SK-N-SH (cell line): ENCODE results near the gene EFHD2. TPM values are rescaled to one million over a fixed set of nuclear protein-coding genes. Genes with fewer than 3 reads are reported as not detected.

Experiments used
- CTCF ChIA-PET: fragments of 300-600, 350-600 bp; formaldehyde crosslinking; extraction: SDS; loops from one replicate; lab custom pipeline; 2021; lab: Yijun Ruan, JAX
- POLR2A ChIA-PET: fragments of 350-600 bp; sonication (Branson Sonifier 250); formaldehyde crosslinking; extraction: SDS; loops from one replicate; lab custom pipeline; 2020; ENCODE audit warnings: antibody characterized with exemption, inconsistent platforms; lab: Yijun Ruan, JAX
- DNase-seq: peaks from one replicate; pipeline ENCODE4 v3.0.0; 2012
- H2AFZ ChIP-seq: fragments of 200-600 bp; sonication (generic); 2 replicates; pipeline ENCODE4 v1.8.1; 2016; ENCODE audit warnings: antibody characterized with exemption, mild to moderate bottlenecking, low read depth
- H3F3A ChIP-seq: fragments of 200-600 bp; sonication (generic); replicated peaks from 2 replicates; pipeline ENCODE3; 2016; ENCODE audit warnings: antibody characterized with exemption, mild to moderate bottlenecking; ENCODE audit not compliant: insufficient read depth
- H3K27ac ChIP-seq, 2 experiments: fragments of 200-500 bp in 1 of 2; fragments of 200-600 bp in 1 of 2; sonication (Bioruptor generic) in 1 of 2; sonication (generic), shearing (Covaris generic) in 1 of 2; 2 replicates each; pipeline versions ENCODE4 v1.5.1 to v1.6.1; 2014 to 2016; ENCODE audit warnings: low read depth in 2 of 2, inconsistent platforms in 1 of 2, low read length in 1 of 2, mild to moderate bottlenecking in 1 of 2, mixed read lengths in 1 of 2
- H3K27me3 ChIP-seq: fragments of 200-600 bp; sonication (generic), shearing (Covaris generic); 2 replicates; pipeline ENCODE4 v1.6.1; 2016; ENCODE audit warnings: mixed run types; ENCODE audit not compliant: insufficient read depth
- H3K36me3 ChIP-seq, 2 experiments: fragments of 200-500 bp in 1 of 2; fragments of 200-600 bp in 1 of 2; sonication (Bioruptor generic) in 1 of 2; sonication (generic) in 1 of 2; replicated peaks in 1 of 2; 2 replicates each; pipeline versions ENCODE3 to v1.5.1; 2014 to 2016; ENCODE audit warnings: low read length in 1 of 2, mild to moderate bottlenecking in 1 of 2; ENCODE audit not compliant: insufficient read depth in 2 of 2, control insufficient read depth in 1 of 2
- H3K4me1 ChIP-seq, 2 experiments: fragments of 200-500 bp in 1 of 2; fragments of 200-600 bp in 1 of 2; sonication (Bioruptor generic) in 1 of 2; sonication (generic), shearing (Covaris generic) in 1 of 2; 2 replicates each; pipeline versions ENCODE4 v1.5.1 to v1.6.1; 2014 to 2016; ENCODE audit warnings: low read depth in 1 of 2, low read length in 1 of 2, mixed run types in 1 of 2; ENCODE audit not compliant: insufficient read depth in 2 of 2, control insufficient read depth in 1 of 2
- H3K4me2 ChIP-seq: fragments of 200-600 bp; sonication (generic), shearing (Covaris generic); 2 replicates; pipeline ENCODE4 v1.6.1; 2017; ENCODE audit warnings: mixed run types
- H3K4me3 ChIP-seq, 2 experiments: fragments of 200-500 bp in 1 of 2; fragments of 200-600 bp in 1 of 2; sonication (Bioruptor generic) in 1 of 2; sonication (generic), shearing (Covaris generic) in 1 of 2; 2 replicates each; pipeline versions ENCODE4 v1.5.1 to v1.8.1; 2014 to 2016; ENCODE audit warnings: low read depth in 2 of 2, inconsistent platforms in 1 of 2, low read length in 1 of 2, mild to moderate bottlenecking in 1 of 2, mixed read lengths in 1 of 2, moderate library complexity in 1 of 2
- H3K79me2 ChIP-seq: fragments of 200-600 bp; sonication (generic); 2 replicates; pipeline ENCODE4 v1.8.1; 2017; ENCODE audit warnings: mild to moderate bottlenecking; ENCODE audit not compliant: insufficient read depth
- H3K9ac ChIP-seq: fragments of 200-600 bp; sonication (generic); 2 replicates; pipeline ENCODE4 v1.6.1; 2017; ENCODE audit warnings: mixed run types
- H3K9me2 ChIP-seq: fragments of 200-600 bp; sonication (generic); 2 replicates; pipeline ENCODE4 v1.6.1; 2017; ENCODE audit warnings: mixed run types
- H3K9me3 ChIP-seq: fragments of 200-600 bp; sonication (generic); 2 replicates; pipeline ENCODE4 v1.6.1; 2017; ENCODE audit warnings: mixed run types, mild to moderate bottlenecking, moderate library complexity
- H4K20me1 ChIP-seq: fragments of 200-600 bp; sonication (generic); 2 replicates; pipeline ENCODE4 v1.6.1; 2017; ENCODE audit warnings: mild to moderate bottlenecking, mixed run types; ENCODE audit not compliant: insufficient read depth
- EZH2phosphoT487 ChIP-seq: fragments of 200-600 bp; sonication (generic); IDR thresholded peaks from 2 replicates; pipeline ENCODE4 v1.6.1; 2017; ENCODE audit warnings: low read depth, mixed run types, mild to moderate bottlenecking, antibody characterized with exemption, moderate library complexity, borderline replicate concordance
- FOXJ3 ChIP-seq: sonication (generic); formaldehyde crosslinking; IDR thresholded peaks from 2 replicates; pipeline ENCODE4 v1.5.1; 2020; ENCODE audit warnings: mild to moderate bottlenecking, missing genetic modification reagents
- JUND ChIP-seq: IDR thresholded peaks from 2 replicates; pipeline ENCODE4 v1.4.0; 2012
- MAX ChIP-seq: IDR thresholded peaks from 2 replicates; pipeline ENCODE4 v1.4.0; 2012; ENCODE audit warnings: low read depth
- MEF2A ChIP-seq: IDR thresholded peaks from 2 replicates; pipeline ENCODE4 v1.4.0; 2012; ENCODE audit warnings: low read depth, borderline replicate concordance
- NRF1 ChIP-seq: IDR thresholded peaks from 2 replicates; pipeline ENCODE4 v1.6.1; 2012; ENCODE audit warnings: low read depth, mild to moderate bottlenecking, low read length
- RFX5 ChIP-seq: IDR thresholded peaks from 2 replicates; pipeline ENCODE4 v1.6.1; 2012; ENCODE audit warnings: mild to moderate bottlenecking, improper control_type of control experiment, low read length
- RXRA ChIP-seq: IDR thresholded peaks from 2 replicates; pipeline ENCODE4 v1.4.0; 2012; ENCODE audit warnings: low read depth, mild to moderate bottlenecking, borderline replicate concordance
- SIN3A ChIP-seq: IDR thresholded peaks from 2 replicates; pipeline ENCODE4 v1.6.1; 2012; ENCODE audit warnings: low read depth, mild to moderate bottlenecking, low read length, moderate library complexity, borderline replicate concordance
- TEAD4 ChIP-seq: IDR thresholded peaks from 2 replicates; pipeline ENCODE4 v1.4.0; 2012; ENCODE audit warnings: mild to moderate bottlenecking, borderline replicate concordance; ENCODE audit not compliant: insufficient read depth
- WGBS: methylation state at CpG from one replicate; pipeline ENCODE4 v1.1.6; 2017; ENCODE audit warnings: low lambda C conversion rate; 5-methylcytosine and 5-hydroxymethylcytosine counted together
- polyA plus RNA-seq, 3 experiments: library from polyadenylated mRNA; depleted of rRNA; stranded (reverse); fragments of >200 nt; gene quantifications; 2 replicates each; pipeline ENCODE4 v1.2.3, GENCODE V29; 2012

Gene EFHD2
- polyA plus RNA-seq, 1 of the 3 experiments (the other 2 are of a cell fraction): 59.8 TPM

- Histone ChIP-seq H3K4me2 (no peak overlapping the region), H3K9me2 (no peaks in the 10 kb centered on the region)
- TF ChIP-seq RXRA (no peak), JUND (no peak)
- TF ChIP-seq, all 33 proteins: peak for 0
- WGBS: 100% methylated on average over 3 of the region's 8 CpGs
- Histone ChIP-seq H3K79me2 (peaks cover 60% of the 10 kb centered on the region), H2AFZ (no peak overlapping the region), H3F3A (no peaks in the 10 kb centered on the region), H3K9ac (no peak overlapping the region), H3K36me3 (peaks cover 4 to 9% of the 10 kb centered on the region in 2 experiments), H3K27me3 (no peaks in the 10 kb centered on the region), H3K4me1 (peaks cover 6 to 9% of the 10 kb centered on the region in 2 experiments; a peak in 2 of 4 replicates), H3K27ac (no peak overlapping the region), H3K4me3 (no peak overlapping the region), H4K20me1 (peaks cover 27% of the 10 kb centered on the region; the same call in 1 of the 2 replicates), H3K9me3 (no peaks in the 10 kb centered on the region)
- no peak for DNase-seq
- CTCF ChIA-PET: interaction anchor here (0.7 to 14.9 kb wide), 4 partner anchors 9 to 118 kb away, joined by 3 to 311 read pairs (median 16); no protein-coding TSS in a partner anchor
- POLR2A ChIA-PET: no interaction called here
These were observed 13.2 kb downstream of the EFHD2 start for GRCh38 chr1:15422871-15423270.

- Histone ChIP-seq H3K4me3 (no peak overlapping the region), H4K20me1 (peaks cover 27% of the 10 kb centered on the region; the same call in 1 of the 2 replicates), H3K79me2 (peaks cover 55% of the 10 kb centered on the region), H3K9me2 (no peaks in the 10 kb centered on the region), H2AFZ (no peak overlapping the region), H3F3A (no peaks in the 10 kb centered on the region), H3K27me3 (no peaks in the 10 kb centered on the region), H3K4me1 (peaks cover 6 to 9% of the 10 kb centered on the region in 2 experiments; a peak in 2 of 4 replicates), H3K9me3 (no peaks in the 10 kb centered on the region), H3K27ac (no peak overlapping the region), H3K4me2 (no peak overlapping the region), H3K36me3 (peaks cover 4 to 9% of the 10 kb centered on the region in 2 experiments), H3K9ac (no peak overlapping the region)
- ChIA-PET POLR2A (no interaction called here), CTCF (interaction anchor here (1.6 to 14.9 kb wide), 3 partner anchors 8 to 118 kb away, joined by 6 to 311 read pairs (median 26); no protein-coding TSS in a partner anchor)
- no peak for TF ChIP-seq NRF1
- no peak for TF ChIP-seq MEF2A
- no peak for TF ChIP-seq FOXJ3
- no peak for TF ChIP-seq EZH2phosphoT487
- no peak for TF ChIP-seq RFX5
- no peak for TF ChIP-seq MAX
- 92% methylated on average over 9 of the region's 11 CpGs for WGBS
- DNase-seq: no peak
These were observed 13.8 kb downstream of the EFHD2 start for GRCh38 chr1:15423355-15424077.

GRCh38 chr1:15424146-15424667 is 14.5 kb downstream of the EFHD2 start:
- ChIA-PET POLR2A (no interaction called here), CTCF (interaction anchor here (1.2 to 14.9 kb wide), 4 partner anchors 8 to 119 kb away, joined by 4 to 311 read pairs (median 16); no protein-coding TSS in a partner anchor)
- Histone ChIP-seq H3K4me2 (no peak overlapping the region), H3K27ac (no peak overlapping the region), H3K27me3 (no peaks in the 10 kb centered on the region), H3F3A (no peaks in the 10 kb centered on the region), H3K9me3 (no peaks in the 10 kb centered on the region), H2AFZ (no peak overlapping the region), H3K9ac (no peak overlapping the region), H3K36me3 (peaks cover 4 to 9% of the 10 kb centered on the region in 2 experiments), H3K79me2 (peaks cover 48% of the 10 kb centered on the region), H3K4me1 (peaks cover under 1 to 3% of the 10 kb centered on the region in 2 experiments; a peak in 2 of 4 replicates), H3K4me3 (no peak overlapping the region), H3K9me2 (no peaks in the 10 kb centered on the region), H4K20me1 (peaks cover 21% of the 10 kb centered on the region; the same call in 1 of the 2 replicates)
- TF ChIP-seq FOXJ3 (no peak), SIN3A (no peak), TEAD4 (no peak)
- 87% methylated on average over 10 of the region's 13 CpGs for WGBS
- DNase-seq: no peak
